DOHH2 (cell line): ENCODE results near the gene MDH1.

Source experiments
- EZH2phosphoT487 ChIP-seq: fragments of 200-600 bp; sonication (generic); IDR thresholded peaks from 2 replicates; pipeline ENCODE4 v1.6.1; 2017; ENCODE audit warnings: borderline replicate concordance, mild to moderate bottlenecking, antibody characterized with exemption, low read length, moderate library complexity, mixed read lengths
- TF ChIP-seq, protein P1 (sequence below): fragments of 200-600 bp; sonication (generic); IDR thresholded peaks from one replicate; pipeline ENCODE4 v1.5.1; 2014; ENCODE audit warnings: antibody characterized with exemption, mild to moderate bottlenecking, low read depth, low read length; ENCODE audit not compliant: poor library complexity, severe bottlenecking

DNA sequence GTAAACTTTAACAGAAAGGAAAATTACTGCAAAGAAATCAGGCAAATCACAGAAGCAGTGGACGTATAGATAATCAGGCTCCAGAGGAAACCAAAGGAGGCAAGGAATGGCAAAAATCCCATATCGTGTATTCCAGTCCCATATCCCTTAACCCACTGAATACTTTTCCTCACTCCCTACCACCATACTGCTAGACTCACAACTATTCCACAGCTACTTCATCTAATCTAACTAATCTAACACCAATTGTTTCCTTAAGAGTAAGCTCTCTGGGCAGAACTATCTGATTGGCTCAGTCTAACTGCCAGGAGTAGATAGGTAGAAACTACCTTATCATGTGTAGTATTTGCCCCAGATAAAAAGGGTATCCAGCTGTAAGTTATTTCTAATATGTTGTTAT is 16.8 kb upstream of the MDH1 start:
- TF ChIP-seq, protein P1, sequence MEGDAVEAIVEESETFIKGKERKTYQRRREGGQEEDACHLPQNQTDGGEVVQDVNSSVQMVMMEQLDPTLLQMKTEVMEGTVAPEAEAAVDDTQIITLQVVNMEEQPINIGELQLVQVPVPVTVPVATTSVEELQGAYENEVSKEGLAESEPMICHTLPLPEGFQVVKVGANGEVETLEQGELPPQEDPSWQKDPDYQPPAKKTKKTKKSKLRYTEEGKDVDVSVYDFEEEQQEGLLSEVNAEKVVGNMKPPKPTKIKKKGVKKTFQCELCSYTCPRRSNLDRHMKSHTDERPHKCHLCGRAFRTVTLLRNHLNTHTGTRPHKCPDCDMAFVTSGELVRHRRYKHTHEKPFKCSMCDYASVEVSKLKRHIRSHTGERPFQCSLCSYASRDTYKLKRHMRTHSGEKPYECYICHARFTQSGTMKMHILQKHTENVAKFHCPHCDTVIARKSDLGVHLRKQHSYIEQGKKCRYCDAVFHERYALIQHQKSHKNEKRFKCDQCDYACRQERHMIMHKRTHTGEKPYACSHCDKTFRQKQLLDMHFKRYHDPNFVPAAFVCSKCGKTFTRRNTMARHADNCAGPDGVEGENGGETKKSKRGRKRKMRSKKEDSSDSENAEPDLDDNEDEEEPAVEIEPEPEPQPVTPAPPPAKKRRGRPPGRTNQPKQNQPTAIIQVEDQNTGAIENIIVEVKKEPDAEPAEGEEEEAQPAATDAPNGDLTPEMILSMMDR: no peak
- no peak for TF ChIP-seq EZH2phosphoT487
